Superior temporal gyrus (tissue), 1 donor: ENCODE results near the gene GUCY2D.
A peak's percentile ranks its signal among the peaks of the same experiment; 100 is the strongest.
"Not testable (repeated sequence)": the region's sequence is repeated elsewhere in the genome, so short reads cannot be mapped to it uniquely, and the experiment has no call there.

Source experiments
- DNase-seq: peaks from one replicate; pipeline ENCODE4 v3.0.0-alpha.2; 2016; ENCODE audit errors: extremely low spot score

GUCY2D gene

DNA sequence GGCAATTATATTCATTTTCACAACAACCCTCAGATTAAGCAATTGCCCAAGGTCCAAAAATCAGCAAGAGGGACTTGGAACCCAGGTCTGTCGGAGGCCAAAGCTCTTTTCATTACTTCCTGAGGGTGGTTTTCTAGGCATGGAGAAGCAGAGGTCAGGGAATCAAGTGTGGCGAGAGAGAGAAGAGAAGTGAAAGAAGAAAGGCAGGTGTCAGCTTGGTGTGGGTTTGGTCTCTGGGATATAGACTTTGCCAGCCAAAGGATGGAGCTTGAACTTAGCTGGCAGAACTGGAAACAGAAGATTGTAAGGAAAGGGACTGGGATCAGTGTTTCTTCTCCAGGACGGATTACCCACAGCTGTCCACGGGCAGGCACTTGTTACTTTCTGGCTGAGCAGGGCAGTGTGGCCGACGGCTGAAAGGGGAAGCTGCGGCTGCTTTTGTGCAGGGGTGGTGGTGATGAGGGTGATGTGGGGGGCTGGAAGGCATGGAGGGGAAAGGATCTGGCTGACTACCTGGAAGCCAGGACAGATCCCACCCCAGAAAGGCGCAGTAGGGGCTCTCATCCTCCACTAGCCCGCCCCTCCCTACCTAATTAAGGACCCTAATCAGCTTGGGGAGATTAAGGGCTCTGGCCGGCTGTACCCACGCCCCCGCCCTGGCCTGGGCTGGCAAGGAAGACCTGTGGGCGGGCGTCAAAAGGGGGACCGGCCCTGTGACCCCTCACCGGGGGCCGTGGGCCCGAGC lies at the start of gene GUCY2D:
Gene GUCY2D (plus strand): TSS at position 640 of the 745 bp plus-strand sequence. CDS start 433 bp downstream, outside the sequence.
- DNase-seq: no peak

DNA sequence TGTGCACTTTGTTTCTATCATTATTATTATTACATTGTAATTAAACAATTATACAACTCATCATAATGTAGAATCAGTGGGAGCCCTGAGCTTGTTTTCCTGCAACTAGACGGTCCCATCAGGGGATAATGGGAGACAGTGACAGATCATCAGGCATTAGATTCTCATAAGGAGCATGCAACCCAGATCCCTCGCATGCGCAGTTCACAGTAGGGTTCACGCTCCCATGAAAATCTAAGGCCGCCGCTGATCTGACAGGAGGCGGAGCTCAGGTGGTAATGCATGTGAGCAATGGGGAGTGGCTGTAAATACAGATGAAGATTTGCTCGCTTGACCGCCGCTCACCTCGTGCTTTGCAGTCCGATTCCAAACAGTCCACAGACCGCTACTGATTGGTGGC lies 49.1 kb upstream of the GUCY2D start:
- DNase-seq: not testable (repeated sequence)

DNA sequence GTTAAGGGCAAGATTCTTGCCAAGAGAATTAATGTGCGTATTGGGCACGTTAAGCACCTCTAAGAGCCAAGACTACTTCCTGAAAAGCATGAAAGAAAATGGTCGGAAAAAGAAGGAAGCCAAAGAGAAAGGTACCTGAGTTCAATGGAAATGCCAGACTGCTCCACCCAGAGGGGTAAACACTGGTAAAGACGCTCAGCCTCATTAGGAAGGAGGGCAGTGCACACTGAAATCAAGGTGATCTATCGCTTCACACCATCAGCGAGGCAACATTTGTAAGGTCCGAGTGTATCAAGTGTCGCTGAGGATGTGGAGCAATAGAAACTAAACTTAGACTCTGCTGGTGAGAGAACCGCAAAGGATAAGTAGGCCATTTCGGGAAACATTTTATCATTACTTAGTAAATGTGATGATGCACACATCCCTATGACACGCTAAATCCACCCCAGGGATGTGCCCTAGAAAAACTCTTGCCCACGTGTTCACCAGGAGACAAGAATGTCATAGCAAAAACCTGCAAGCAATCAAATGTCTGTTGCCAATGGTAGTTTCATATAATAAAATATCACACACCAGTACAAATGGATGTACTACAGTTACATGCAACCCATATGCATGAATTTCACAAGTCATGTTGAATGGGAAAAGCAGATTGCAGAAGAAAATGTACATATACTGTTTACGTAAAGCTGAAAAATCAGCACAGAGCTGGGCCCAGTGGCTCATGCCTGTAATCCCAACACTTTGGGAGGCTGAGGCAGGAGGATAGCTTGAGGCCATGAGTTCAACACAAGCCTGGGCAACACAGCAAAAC lies 46.8 kb upstream of the GUCY2D start:
- no peak for DNase-seq

DNA sequence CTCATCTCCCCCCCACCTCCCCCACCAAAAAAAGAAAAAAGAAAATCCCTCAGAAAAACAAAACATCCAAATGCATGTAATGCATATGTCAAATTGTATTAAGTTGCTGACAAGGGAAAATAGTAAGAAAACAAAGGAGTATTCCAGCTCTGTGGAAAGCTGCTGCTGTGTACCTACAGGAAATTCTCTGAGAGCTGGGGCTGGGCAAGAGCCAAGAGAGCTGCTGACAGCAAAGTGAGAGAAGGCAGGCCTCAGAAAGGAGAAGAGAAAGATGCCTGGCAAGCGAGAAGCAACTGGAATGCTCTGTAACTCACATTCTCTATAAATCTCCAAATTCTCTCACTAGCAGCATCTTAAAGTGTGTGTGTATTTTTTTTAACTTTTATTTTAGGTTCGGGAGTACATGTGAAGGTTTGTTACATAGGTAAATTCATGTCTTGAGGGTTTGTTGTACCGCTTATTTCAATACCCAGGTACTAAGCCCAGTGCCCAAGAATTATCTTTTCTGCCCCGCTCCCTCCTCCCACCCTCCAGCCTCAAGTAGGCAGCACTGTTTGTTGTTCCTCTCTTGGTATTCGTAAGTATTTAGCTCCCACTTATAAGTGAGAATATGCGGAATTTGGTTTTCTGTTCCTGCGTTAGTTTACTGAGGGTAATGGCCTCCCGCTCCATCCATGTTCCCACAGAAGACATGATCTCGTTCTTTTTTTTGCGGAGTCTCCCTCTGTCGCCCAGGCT lies 46.0 kb upstream of the GUCY2D start:
- no peak for DNase-seq

DNA sequence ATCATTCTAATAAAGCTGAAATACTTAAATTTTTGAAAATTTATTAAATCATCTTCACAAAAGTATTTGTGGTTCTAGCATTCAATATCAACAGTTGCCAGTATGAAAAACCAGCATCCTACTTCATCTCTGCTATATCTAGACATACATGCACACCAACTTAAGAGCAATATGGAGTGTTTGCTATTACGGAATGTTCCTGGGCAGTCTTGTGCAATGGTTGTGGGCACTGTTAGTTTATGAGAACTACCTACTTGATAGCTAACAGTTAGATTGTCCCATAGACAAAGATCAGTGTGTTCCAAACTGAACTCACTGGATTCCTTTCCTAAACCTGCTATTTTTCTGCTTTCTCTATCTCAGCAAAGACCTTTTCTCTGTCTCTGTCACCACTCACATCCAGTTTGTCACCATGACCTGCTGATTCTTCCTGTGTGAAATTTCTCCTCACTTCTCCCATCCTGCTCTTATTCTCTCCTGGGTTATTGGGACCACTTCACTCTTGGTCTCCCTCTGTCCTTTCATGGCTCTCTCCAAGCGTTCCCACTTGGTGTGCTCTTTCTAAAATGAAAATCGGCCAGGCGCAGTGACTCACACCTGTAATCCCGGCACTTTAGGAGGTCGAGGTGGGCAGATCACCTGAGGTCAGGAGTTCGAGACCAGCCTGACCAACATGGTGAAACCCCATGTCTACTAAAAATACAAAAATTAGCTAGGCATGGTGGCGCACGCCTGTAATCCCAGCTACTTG lies 42.7 kb upstream of the GUCY2D start:
- DNase-seq: no peak

DNA sequence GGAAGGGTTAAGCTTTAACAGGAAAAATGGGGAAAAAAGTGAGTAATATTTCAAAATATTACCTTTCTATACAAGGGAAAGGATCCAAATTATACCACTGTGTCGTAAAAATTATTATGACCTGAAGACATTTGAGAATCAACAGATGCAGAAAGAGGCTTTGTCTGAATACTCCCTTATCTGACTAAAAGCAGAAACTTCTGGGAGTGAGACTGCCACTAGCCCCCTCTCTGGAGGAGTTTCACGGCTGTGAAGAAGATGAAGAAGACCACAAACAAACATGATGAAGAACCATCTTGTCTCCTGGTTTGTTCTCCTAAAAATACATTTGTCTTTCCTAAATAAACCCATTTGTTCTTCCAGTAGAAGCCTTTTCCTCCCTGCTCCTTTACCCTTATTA lies 41.0 kb upstream of the GUCY2D start:
- no peak for DNase-seq

DNA sequence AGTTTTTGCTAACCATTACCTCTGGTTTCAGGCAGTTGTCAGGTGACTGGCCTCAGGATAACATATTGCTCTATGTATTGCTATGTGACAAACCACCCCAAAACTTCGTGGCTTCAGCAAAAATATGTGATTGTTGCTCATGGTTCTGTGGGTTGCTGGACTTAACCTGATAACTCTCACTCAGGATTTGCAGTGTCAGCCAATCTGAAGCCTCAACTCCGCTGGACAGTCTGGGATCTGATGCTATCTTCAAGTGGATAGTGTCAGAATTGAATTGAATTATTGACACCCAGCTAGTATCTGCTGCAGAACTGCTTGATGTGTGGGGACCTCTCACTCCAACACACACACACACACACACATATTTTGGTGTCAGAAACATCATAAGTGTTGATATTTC lies 34.7 kb upstream of the GUCY2D start:
- no peak for DNase-seq

DNA sequence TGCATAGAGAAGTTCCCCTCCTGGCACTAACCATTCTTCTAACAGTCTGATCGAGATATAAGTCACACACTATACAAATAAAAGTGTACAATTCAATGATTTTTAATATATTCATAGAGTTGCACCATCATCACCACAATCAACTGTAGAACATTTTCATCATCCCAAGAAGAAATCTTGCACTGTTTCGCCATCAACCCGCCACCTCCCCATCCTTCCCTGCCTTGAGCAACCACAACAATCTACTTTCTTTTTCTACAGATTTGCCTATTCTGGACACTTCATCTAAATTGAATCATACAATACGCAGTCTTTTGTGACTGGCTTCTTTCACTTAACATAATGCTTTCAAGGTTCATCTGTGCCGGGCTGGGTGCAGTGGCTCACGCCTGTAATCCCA lies 33.0 kb upstream of the GUCY2D start:
- DNase-seq: no peak

DNA sequence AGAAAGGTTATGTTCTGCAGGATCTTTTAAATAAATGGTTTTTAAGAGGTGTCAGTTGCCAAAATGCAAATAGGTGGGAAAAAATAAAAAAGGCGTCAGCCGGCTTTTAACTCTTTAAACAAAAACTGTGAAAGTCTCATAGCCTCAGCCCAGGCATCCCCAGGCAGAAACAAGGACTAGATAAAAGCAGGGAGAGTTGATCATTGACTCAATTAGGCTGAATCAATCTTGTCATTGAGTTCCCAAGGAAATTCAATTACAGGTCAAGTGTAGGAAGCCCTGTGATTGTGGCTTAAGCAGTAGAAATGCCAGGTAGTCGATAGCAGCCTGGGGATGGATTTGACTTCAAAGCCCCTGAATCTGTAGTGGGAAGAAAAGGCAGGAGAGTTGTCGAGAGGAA lies 30.8 kb upstream of the GUCY2D start:
- no peak for DNase-seq

DNA sequence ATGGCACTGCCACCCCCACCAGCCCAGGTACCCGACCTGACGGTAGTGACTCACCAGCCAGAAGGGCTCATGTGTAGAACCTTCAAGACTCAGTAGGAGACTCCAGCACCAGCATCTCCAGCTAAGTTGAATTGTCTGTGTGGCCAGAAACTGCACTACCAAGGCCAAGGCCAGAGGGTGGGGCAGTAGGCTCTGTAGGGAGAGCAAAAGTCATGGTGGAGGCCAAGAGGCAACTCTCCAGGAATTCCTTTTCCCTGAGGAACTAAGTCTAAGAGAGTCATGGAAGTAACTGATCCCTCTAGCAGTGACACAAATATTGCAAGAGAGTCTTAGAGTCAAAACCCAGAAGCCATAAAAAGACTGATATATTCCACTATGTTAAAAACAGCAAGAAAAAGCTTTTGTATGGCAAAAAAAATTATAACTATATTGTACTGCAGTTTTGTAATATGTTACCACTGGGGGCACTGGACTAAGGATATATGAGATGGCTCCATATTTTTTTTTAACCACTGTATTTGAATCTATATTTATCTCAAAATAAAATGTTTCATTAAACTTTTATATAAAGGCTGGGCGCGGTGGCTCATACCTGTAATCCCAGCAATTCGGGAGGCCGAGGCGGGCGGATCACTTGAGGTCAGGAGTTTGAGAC lies 30.2 kb upstream of the GUCY2D start:
- DNase-seq: no peak

DNA sequence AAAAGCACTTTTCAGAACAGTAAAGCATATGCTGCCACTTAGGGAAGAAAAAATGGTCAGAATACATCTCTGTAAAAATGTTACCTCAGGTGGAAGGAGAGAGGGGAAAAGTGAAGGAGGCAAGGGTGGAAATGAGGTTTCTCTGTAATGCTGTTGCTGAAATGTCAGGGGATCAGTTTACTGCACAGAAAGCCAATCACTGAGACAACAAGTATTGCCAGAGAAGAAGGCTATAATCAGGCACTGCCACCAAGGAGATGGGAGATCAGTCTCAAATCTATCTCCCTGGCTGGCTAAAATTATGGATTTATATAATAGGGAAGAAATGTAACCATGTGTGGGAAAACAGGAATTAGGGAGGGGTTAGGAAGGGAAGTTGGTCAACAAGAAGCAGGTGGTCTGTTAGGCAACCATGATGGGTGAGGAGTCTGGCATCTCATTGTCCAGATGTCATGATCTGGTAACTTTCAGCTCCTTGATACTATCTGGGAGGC lies 27.7 kb upstream of the GUCY2D start:
- DNase-seq: no peak

DNA sequence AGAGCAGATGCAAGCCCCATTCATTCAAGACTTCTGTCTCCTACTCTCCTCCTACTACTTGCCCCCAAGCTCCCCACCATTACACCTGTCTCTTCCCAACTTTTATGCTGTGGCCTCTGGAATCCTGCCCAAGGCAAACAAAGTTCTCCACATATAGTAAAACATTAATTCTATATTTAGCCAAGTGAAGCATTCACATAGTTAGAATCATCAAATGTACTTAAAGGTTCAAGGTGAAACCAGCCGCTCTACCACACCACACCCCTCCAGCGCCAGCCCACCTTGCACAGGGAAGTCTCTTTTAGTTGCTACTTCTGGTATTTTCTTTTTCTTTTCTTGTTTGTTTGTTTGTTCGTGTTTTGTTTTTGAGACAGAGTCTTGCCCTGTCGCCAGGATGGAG lies 25.4 kb upstream of the GUCY2D start:
- DNase-seq: no peak

DNA sequence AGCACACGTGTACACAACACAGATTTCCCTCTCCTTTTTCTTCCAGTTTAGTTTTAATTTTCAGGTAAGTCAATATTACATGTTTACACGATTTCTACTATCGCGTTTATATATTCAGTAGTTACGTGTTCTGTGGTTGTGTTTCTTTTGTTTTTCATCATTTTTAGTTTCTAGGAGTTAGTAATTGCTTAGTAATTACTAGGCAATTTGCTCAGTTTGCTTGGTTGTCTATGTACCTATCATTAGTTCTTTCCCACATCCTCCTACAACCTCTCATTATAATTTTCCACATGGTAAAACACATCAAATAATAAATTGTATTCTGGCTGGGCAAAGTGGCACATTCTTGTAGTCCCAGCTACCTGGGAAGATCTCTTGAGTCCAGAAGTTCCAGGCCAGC lies 24.6 kb upstream of the GUCY2D start:
- DNase-seq: no peak

DNA sequence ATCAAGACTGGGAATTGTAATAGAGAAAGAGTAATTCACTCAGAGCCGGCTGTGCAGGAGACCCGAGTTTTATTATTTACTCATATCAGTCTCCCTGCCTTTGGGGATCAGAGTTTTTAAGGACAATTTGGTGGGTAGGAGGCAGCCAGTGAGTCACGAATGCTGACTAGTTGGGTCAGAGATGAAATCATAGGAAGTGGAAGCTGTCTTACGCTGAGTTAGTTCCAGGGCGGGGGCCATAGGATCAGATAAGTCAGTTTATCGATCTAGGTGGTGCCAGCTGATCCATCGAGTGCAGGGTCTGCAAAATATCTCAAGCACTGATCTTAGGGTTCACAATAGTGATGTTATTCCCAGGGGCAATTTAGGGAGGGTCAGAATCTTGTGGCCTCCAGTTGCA lies 20.2 kb upstream of the GUCY2D start:
- no peak for DNase-seq

DNA sequence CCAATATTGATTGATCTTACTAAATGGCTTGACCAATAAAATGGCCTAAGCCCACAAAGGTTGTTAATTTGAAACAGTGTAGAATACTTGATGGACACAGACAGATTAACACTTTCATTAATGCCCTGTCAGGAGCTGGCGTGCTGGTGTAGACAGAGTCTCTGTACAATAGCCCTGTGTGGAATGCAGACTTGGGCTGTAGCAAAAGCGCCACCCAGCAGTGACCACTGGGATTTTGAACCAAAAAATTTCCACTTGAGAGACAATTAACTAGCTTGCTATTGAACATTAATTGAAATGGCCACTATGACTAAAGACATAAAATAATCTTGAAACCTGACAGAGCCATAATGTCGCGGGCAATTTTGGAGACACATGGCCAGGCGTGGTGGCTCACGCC lies 19.7 kb upstream of the GUCY2D start:
- DNase-seq: no peak

DNA sequence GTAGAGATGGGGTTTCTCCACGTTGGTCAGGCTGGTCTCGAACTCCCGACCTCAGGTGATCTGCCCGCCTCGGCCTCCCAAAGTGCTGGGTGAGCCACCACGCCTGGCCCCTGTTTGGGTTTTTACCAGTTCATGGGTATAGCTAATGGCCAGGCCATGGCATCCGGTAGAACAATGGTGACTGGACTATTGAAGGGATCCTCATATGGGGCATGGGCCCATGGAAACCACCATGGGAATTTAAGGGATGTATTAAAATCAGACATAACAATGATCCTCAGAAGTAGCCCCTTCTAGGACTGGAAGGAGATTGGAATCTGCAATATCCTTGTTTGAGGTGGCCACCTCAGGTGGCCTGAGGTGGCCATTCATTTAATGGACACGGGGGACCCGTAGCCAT lies 17.5 kb upstream of the GUCY2D start:
- DNase-seq: no peak

DNA sequence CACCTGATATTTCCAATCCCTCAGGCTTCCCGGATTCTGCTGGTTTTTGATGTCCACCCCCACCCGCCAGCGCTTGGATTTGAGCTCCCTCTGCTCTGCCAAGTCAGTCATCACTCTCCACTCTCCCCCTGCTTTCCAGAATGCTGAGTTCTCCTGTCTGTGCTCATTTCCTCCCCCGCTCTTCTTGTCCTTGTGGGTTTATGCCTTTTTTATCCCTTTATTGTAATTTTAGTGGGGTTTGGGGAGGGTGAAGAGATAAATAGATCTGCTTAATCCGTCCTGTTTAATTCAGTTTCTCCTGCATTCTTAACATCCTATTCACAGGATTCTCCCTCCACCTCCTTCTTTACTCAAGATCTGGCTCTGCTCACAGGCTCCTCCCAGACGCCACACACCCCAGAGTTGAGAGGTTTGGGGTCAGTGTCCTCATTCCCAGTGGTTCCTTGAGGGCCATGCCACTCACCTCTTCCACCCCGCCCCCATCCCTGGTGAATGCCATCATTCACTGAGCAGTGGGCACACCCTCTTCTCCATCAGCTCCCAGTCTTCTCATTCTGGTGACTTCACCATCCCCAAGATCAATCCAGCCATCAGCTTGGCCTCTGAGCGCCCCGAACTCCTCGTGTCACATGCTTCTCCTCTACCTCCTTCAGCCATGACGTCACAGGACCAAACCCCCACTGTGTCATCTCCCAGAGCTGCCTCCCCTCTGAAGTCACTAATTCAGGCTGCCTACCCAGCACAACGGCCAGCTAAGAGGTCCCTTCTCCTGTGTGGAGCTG lies 15.1 kb upstream of the GUCY2D start:
- DNase-seq: peak; percentile 24

DNA sequence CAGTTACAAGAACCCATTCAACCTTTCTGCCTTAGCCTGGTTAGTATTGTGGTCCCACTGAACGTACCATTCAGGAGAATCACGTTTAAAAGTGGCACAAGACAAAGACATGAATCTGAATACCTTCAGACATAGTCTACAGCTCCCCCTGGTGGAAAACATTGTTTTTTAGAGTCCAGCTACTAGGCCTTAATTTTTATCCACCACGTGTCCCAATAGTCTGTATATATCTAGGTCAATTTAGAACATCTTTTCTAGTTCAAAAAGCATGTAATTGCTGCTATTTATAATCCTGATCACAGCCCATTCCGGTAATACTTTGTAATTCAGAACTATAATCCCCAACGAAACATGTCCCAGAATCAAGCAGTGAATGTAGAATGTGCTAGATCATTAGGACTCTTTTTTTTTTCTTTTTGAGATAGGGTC lies 13.7 kb upstream of the GUCY2D start:
- DNase-seq: peak; percentile 98

DNA sequence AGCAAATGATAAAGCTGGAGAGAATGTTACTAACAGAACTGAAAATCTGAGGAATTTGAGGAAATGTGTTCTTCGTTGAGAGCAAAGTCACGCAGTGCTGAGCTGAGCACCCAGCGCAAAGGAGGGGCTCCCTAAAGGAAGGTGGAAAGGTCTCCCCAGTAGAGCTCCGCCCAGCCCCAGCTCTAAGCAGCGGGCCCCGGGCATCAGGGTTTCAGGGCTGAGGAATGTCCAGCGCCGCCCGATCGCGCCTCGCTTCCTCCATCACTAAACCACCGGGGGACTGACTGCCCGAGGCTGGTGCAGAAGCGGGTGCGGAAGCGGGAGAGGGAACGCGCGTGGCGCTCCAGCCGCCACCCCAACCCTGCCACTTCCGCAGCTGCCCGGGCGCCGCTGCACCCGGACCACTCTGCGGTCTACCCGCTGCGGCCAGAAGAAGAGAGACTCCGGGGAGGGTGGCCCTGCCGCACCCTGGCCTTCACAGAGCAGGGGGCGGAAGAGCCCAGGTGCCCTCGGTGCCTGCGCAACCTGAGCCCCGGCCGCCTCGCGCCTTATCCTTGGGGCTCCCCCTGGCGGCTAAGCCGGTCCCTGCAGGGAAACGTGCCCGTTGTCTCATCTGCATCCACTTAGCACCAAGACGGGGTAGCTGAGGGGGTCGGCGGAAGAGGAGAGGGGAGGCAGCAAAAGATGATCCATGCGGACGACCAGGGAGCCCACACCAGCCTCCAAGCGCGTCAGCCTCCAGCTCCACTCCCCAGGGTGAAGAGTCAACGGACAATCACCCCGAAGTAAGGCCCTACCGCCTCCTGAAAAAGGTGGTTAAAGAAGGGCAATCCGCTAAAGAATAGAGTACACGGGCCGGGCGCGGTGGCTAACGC lies 12.4 kb upstream of the GUCY2D start:
- peak; percentile 84 for DNase-seq
